ENCODE measurements around the gene ADGRG1.

Gene ADGRG1

DNA sequence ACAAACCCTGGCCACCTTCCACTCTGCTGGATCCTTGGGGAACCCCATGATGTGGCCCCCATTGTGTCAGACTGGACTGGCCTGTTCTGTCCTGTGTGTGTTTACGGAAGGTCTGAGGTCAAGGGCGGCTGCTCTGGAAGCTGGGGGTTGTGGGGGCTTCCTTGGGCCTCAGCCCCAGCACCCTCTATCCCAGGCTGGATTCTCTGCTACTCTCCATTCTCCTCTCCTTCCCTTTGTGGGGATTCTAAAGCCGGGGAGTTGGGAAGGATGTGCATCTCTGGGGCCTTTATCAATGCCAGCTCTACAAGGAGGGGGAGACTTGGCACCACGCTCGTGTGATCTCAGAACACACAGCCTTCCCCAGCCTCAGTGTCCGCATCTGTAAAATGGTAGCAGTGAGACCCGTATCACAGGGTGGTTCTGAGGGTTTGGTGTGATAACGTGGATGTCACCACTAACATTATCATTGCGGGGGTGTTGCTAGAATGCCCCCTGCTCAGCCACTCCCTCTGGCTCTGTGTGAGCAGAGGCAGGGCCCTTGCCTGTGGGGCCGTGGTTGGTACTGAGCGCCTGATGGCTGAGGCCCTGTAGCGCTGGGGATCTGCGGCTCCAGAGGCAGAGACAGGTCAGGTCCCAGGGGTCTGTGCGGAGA, 18.1 kb downstream of the ADGRG1 start:
- Histone ChIP-seq H3K36me3 (peaks cover 3% of the 10 kb centered on the region; the same call in 1 of the 2 replicates), H4K20me1 (no peaks in the 10 kb centered on the region), H3K27me3 (no peaks in the 10 kb centered on the region), H3K4me3 (no peak overlapping the region), H3K27ac (peak overlapping the region; percentile 63), H3K4me1 (peaks cover 91% of the 10 kb centered on the region), H3K9me3 (no peaks in the 10 kb centered on the region), H3K4me2 (peak overlapping the region; percentile 88), H3K9ac (no peak overlapping the region)
- no peak for TF ChIP-seq Cebpa-rat (IDR thresholded peaks at IDR 0.05)

DNA sequence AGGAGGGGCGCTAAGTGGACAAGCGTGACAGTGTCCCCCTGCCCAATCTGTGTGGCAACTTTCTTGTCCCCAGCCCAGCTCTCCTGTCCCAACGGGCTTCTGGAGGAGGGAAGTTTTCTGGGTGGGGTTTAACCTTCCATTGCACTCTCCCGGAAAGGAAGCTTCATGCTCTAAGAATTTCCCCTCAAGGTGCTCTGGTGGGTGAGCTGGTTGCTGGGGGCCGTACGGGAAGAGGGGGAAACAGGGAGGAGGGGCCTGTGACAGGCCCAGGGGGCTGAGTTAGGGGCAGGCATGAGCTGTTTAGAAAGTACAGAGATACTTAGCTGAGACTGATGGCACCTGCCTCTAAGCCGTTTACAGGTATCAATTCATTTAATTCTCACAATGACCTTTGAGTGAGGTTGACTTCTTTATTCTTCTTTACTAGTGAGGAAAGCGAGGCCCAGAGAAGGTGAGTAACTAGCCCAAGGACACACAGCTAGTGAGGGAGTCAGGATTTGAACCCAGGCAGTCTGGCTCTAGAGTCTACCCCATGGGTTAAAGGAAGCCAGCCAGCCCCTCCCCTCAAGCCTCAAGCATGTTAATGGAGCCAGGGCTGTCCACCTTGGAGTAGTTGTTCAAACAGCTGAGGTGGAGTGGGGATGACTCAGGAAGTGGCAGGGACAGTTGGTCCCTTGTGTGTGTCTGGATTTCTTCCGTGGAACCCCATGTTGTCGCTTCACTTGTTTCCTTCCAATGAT, 18.9 kb downstream of the ADGRG1 start:
- Histone ChIP-seq H3K27ac (peak overlapping the region; percentile 58), H3K9me3 (no peaks in the 10 kb centered on the region), H3K4me2 (peak overlapping the region; percentile 88), H4K20me1 (no peaks in the 10 kb centered on the region), H3K36me3 (peaks cover 3% of the 10 kb centered on the region; the same call in 1 of the 2 replicates), H3K4me3 (no peak overlapping the region), H3K27me3 (no peaks in the 10 kb centered on the region), H3K9ac (peak overlapping the region; percentile 20; the same call in 1 of the 2 replicates), H3K4me1 (peaks cover 91% of the 10 kb centered on the region)
- no peak for TF ChIP-seq Cebpa-rat (IDR thresholded peaks at IDR 0.05)

DNA sequence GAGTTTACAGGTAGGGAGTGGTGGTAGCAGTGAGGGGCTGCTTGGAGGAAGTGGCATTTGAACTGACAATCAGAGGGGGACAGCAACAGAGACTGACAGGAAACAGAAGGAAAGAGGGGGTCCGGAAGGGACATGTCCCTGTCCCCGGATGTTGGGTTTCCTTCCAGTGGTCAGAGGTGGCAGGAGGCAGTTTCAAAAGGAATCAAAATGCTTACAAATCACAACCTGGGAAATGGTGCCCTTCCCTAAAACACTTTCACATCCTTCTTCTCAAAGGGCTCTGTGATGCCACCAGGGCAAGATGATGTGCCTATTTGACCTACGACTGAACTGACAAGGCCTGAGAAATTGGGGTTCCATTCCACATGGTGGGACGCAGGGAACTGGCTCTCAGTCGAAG, 19.7 kb downstream of the ADGRG1 start:
- Histone ChIP-seq H3K4me1 (peaks cover 91% of the 10 kb centered on the region), H3K9ac (peak overlapping the region; percentile 20; the same call in 1 of the 2 replicates), H3K4me2 (peak overlapping the region; percentile 88), H3K4me3 (no peak overlapping the region), H3K9me3 (no peaks in the 10 kb centered on the region), H3K27ac (peak overlapping the region; percentile 58), H3K27me3 (no peaks in the 10 kb centered on the region), H4K20me1 (no peaks in the 10 kb centered on the region), H3K36me3 (peaks cover 3% of the 10 kb centered on the region; the same call in 1 of the 2 replicates)
- no peak for TF ChIP-seq Cebpa-rat (IDR thresholded peaks at IDR 0.05)

DNA sequence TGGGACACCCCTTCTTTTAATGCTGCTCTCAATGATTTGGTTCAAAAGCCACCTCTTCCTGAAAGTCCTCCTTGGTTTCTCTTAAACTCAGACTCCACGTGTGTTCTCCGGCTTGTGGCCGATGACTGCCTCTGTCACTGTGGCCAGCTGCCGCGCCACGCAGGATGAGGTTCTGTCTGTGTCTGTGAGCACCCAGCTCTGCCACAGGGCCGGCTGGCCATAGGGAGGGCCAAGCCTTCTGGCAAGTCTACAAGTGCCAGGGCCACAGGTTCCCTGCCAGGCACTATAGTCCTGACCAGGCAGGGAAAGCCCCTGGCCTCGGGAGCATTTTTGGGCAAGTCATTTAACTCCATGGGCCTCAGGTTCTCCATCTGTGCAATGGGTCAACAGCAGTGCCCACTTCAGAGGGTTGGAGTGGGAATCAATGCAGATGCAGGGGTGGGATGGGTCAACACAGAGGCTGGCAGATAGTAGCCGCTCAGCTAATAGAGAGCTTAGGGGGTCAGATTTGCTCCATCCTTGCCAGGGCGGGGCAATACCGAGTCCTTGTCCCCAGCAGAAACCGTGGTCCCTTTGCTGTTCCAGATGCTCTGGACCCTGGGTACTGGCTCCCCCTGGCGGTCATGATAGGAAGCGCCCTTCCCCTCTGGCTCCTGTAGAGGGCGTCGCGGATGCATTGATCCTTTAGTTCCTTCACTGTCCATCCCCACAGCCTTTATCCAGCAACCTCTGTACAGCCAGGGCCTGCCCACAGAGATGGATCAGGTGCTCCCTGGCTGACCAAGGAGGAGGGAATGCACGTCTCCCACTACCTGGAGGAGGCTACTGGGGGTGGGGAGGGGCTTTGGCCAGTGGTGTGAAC, 20.4 kb downstream of the ADGRG1 start:
- no peaks in the 10 kb centered on the region for H3K27me3 ChIP-seq
- TF ChIP-seq Cebpa-rat (IDR thresholded peaks at IDR 0.05): no peak
- no peak overlapping the region for H3K4me3 ChIP-seq
- peak overlapping the region; percentile 88 for H3K4me2 ChIP-seq
- H3K27ac ChIP-seq: peak overlapping the region; percentile 58
- H3K4me1 ChIP-seq: peaks cover 92% of the 10 kb centered on the region
- peak overlapping the region; percentile 20; the same call in 1 of the 2 replicates for H3K9ac ChIP-seq
- no peaks in the 10 kb centered on the region for H4K20me1 ChIP-seq
- H3K36me3 ChIP-seq: peaks cover 3% of the 10 kb centered on the region; the same call in 1 of the 2 replicates
- H3K9me3 ChIP-seq: no peaks in the 10 kb centered on the region

DNA sequence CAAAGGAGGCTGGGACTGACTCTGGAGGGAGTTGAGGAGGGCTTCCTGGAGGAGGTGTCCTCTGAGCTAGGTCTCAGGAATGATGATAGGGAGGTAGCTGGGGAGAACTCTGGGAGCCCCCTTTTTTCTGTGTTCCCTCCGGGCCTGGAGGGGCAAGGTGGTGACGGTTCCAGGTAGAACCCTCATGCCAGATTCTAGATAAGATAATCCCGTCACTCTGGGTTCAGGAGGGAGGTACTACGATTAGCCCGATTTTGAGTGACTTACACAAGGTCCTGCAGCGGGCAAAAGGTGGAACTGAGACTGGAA, 21.0 kb downstream of the ADGRG1 start:
- H3K4me2 ChIP-seq: no peak overlapping the region
- H3K27ac ChIP-seq: peak overlapping the region; percentile 32; the same call in 1 of the 2 replicates

DNA sequence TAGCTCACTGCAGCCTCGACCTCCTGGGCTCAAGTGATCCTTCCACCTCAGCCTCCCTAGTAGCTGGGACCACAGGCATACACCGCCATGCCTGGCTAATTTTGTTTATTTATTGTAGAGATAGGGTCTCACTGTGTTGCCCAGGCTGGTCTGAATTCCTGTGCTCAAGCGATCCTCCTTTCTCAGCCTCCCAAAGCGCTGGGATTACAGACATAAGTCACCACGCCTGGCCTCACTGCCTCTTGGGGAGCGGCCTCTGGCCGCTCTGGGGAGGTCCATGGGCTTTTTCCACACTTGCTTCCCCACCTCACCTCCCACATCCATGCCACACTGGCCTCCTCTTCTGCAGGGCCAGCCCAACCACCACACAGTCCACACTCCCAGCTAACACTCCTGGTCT, 21.4 kb downstream of the ADGRG1 start:
- Histone ChIP-seq H3K4me3 (no peak overlapping the region), H3K4me1 (peaks cover 94% of the 10 kb centered on the region), H3K27ac (peak overlapping the region; percentile 32), H4K20me1 (no peaks in the 10 kb centered on the region), H3K36me3 (peaks cover 3% of the 10 kb centered on the region; the same call in 1 of the 2 replicates), H3K9ac (no peak overlapping the region), H3K4me2 (peak overlapping the region; percentile 12; the same call in 1 of the 2 replicates), H3K9me3 (no peaks in the 10 kb centered on the region), H3K27me3 (no peaks in the 10 kb centered on the region)
- TF ChIP-seq Cebpa-rat (IDR thresholded peaks at IDR 0.05): no peak

More for the DNA sequence above, 21.0 kb downstream of the ADGRG1 start:
- Histone ChIP-seq H3K9me3 (no peaks in the 10 kb centered on the region), H4K20me1 (no peaks in the 10 kb centered on the region), H3K27me3 (no peaks in the 10 kb centered on the region), H3K9ac (no peak overlapping the region), H3K4me3 (no peak overlapping the region), H3K36me3 (peaks cover 3% of the 10 kb centered on the region; the same call in 1 of the 2 replicates), H3K4me1 (peaks cover 94% of the 10 kb centered on the region)
- TF ChIP-seq Cebpa-rat (IDR thresholded peaks at IDR 0.05): no peak

DNA sequence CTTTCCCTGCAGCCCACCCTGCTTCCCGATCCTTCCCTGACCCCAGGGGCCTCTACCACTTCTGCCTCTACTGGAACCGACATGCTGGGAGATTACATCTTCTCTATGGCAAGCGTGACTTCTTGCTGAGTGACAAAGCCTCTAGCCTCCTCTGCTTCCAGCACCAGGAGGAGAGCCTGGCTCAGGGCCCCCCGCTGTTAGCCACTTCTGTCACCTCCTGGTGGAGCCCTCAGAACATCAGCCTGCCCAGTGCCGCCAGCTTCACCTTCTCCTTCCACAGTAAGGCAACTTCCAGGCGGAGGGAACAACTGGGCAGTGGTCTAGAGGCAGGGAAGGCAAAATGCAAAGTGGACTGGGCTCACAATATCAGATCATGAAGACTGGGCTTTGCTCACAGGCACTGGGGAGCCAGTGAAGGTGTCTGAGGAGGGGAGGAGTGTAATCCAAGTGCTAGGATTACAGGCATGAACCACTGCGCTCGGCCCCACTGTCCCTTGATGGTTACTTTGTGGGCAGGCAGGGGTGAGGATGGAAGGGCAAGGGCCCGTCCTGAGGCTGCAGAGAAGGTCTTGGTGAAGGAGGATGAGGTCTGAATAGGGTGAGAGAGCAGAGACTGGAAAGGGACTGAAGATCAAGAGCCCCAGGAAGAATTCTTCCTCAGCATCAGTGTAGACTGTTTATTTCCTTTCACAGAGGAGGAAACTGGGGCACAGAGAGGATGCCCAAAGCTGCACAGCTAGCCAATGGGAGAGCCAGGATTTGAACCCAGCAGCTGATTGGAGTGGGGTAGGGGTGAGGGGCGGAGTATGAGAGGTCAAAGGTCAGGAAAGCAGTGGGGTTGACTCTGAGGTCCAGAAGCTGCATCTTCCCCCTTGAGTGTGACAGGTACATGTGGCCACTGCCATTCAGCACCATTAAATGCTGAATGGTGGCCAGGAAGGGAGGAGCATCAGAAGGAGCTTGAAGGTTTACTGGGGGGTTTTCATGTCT, 23.2 kb downstream of the ADGRG1 start:
- Histone ChIP-seq H3K9ac (no peak overlapping the region), H3K4me3 (no peak overlapping the region), H3K27ac (peak overlapping the region; percentile 83), H3K9me3 (no peaks in the 10 kb centered on the region), H3K27me3 (no peaks in the 10 kb centered on the region), H3K4me2 (peak overlapping the region; percentile 77), H3K4me1 (peaks cover 79% of the 10 kb centered on the region), H3K36me3 (peaks cover 3% of the 10 kb centered on the region; the same call in 1 of the 2 replicates), H4K20me1 (no peaks in the 10 kb centered on the region)
- no peak for TF ChIP-seq Cebpa-rat (IDR thresholded peaks at IDR 0.05)

DNA sequence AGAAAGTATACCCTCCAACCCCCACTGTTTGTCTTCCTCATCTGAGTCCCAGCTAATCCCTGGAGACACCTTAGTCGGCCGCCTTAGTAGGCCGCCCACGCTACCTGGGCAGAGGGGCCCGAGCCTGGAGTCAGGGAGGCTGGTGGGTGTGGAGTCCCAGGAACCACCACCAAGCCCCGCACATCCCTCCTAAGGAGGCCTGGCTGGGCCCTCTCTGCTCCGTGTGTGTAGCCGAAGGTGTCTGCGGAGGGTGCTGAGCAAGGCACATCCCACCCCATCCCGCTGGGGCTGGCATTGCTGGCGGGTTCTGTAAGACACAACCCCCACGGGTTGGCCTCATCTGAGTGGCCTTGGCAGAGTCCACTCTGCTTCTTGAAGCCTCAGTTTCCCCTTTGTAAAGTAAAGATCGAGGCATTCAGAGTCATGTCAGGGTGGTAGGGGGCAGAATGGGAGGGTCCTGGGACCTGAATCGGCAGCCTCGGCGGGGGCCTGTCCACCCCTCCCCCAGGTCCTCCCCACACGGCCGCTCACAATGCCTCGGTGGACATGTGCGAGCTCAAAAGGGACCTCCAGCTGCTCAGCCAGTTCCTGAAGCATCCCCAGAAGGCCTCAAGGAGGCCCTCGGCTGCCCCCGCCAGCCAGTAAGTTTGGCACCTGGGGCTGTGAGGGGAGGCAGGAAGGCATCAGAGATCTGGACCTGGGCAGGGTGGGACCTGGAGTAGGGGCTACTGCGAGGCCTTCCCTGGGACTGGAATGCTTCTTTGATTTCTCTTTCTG, 24.5 kb downstream of the ADGRG1 start:
- Histone ChIP-seq H4K20me1 (no peaks in the 10 kb centered on the region), H3K27ac (peak overlapping the region; percentile 83), H3K4me2 (peak overlapping the region; percentile 77), H3K27me3 (no peaks in the 10 kb centered on the region), H3K4me3 (no peak overlapping the region), H3K9ac (peak overlapping the region; percentile 69), H3K36me3 (peaks cover 3% of the 10 kb centered on the region; the same call in 1 of the 2 replicates), H3K4me1 (peaks cover 67% of the 10 kb centered on the region), H3K9me3 (no peaks in the 10 kb centered on the region)
- TF ChIP-seq Cebpa-rat (IDR thresholded peaks at IDR 0.05): no peak

Measured in BLaER1 (cell line).